H7 (cell line): ENCODE measurements around the gene LAMA3. TPM values are rescaled to one million over a fixed set of nuclear protein-coding genes. Genes with fewer than 3 reads are reported as not detected.

ENCODE experiments used
- DNase-seq: peaks from one replicate; pipeline ENCODE4 v3.0.0; 2012
- H3K27me3 ChIP-seq: 2 replicates; pipeline ENCODE4 v1.6.0; 2011; ENCODE audit warnings: mild to moderate bottlenecking, low read length; ENCODE audit not compliant: control insufficient read depth, insufficient read depth
- H3K36me3 ChIP-seq: replicated peaks from 2 replicates; pipeline ENCODE4 v1.5.1; 2011; ENCODE audit warnings: low read length; ENCODE audit not compliant: control insufficient read depth, insufficient read depth
- H3K4me3 ChIP-seq: 2 replicates; pipeline ENCODE4 v1.5.1; 2011; ENCODE audit warnings: low read depth, mild to moderate bottlenecking, control low read depth, low read length, moderate library complexity; ENCODE audit not compliant: insufficient read depth
- total RNA-seq: library from RNA; depleted of rRNA; stranded (reverse); fragments of >200 nt; shearing (Covaris generic); gene quantifications from 2 replicates; pipeline ENCODE4 v1.2.3, GENCODE V29; 2014; rRNA removed

LAMA3 gene, protein sequence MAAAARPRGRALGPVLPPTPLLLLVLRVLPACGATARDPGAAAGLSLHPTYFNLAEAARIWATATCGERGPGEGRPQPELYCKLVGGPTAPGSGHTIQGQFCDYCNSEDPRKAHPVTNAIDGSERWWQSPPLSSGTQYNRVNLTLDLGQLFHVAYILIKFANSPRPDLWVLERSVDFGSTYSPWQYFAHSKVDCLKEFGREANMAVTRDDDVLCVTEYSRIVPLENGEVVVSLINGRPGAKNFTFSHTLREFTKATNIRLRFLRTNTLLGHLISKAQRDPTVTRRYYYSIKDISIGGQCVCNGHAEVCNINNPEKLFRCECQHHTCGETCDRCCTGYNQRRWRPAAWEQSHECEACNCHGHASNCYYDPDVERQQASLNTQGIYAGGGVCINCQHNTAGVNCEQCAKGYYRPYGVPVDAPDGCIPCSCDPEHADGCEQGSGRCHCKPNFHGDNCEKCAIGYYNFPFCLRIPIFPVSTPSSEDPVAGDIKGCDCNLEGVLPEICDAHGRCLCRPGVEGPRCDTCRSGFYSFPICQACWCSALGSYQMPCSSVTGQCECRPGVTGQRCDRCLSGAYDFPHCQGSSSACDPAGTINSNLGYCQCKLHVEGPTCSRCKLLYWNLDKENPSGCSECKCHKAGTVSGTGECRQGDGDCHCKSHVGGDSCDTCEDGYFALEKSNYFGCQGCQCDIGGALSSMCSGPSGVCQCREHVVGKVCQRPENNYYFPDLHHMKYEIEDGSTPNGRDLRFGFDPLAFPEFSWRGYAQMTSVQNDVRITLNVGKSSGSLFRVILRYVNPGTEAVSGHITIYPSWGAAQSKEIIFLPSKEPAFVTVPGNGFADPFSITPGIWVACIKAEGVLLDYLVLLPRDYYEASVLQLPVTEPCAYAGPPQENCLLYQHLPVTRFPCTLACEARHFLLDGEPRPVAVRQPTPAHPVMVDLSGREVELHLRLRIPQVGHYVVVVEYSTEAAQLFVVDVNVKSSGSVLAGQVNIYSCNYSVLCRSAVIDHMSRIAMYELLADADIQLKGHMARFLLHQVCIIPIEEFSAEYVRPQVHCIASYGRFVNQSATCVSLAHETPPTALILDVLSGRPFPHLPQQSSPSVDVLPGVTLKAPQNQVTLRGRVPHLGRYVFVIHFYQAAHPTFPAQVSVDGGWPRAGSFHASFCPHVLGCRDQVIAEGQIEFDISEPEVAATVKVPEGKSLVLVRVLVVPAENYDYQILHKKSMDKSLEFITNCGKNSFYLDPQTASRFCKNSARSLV (N-terminal part only)
- 0.11 and 0.21 TPM in 2 replicates for total RNA-seq

- peak within 1 kb of the TSS; percentile 44 for H3K4me3 ChIP-seq
- no peak for DNase-seq
- H3K36me3 ChIP-seq, result no peaks in the 10 kb centered on the region
- H3K27me3 ChIP-seq, result peaks cover 35% of the 10 kb centered on the region
These were observed at the start of gene LAMA3 for GRCh38 chr18:23689031-23689615. Gene LAMA3, plus strand, starts transcription at chr18:23689453. Its CDS starts 231 bp downstream, at chr18:23689684.

- no peak overlapping the region for H3K4me3 ChIP-seq
- H3K36me3 ChIP-seq, result no peaks in the 10 kb centered on the region
- peak; percentile 51 for DNase-seq
- H3K27me3 ChIP-seq, result no peaks in the 10 kb centered on the region
These were observed 49.2 kb upstream of the LAMA3 start for GRCh38 chr18:23640052-23640451.

GRCh38 chr18:23641143-23641720 is 48.0 kb upstream of the LAMA3 start:
- Histone ChIP-seq H3K4me3 (no peak overlapping the region), H3K27me3 (no peaks in the 10 kb centered on the region), H3K36me3 (no peaks in the 10 kb centered on the region)
- DNase-seq, result peak; percentile 8

GRCh38 chr18:23641937-23642666 is 47.2 kb upstream of the LAMA3 start:
- Histone ChIP-seq H3K27me3 (no peaks in the 10 kb centered on the region), H3K36me3 (no peaks in the 10 kb centered on the region), H3K4me3 (no peak overlapping the region)
- DNase-seq, result no peak

DNA sequence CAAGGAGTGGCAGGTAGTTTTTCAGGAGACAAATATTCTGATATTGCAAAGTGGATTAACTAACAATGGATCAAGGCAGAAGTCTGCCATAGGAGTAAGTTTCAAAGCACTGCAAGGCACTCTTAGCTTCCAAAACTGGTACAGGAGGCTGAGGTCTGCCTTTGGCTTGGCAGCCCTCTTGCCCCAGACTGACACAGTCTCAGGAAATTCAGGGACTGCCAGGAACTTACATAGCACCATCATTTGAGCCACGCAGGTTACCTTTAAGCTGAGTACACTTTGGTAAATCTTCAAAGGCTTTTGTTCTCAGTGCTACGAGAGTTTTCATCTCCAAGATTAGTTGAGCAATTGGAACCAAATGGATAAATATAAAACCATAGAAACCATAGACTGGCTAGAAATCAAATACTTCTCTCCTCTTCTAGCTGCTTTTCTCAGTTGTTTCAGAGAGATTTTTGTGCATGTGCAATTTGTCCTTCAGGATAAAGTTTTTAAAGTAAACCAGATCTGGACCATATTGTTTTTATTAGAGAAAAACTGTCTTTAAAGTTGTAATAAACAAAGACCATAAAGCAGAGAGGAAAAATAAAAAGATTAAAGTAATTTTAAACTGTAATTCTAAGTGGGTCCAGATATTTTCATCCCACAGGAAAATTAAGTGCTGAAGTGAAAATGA is 45.3 kb upstream of the LAMA3 start:
- no peak overlapping the region for H3K4me3 ChIP-seq
- DNase-seq, result no peak
- no peaks in the 10 kb centered on the region for H3K27me3 ChIP-seq
- no peaks in the 10 kb centered on the region; the same call in 1 of the 2 replicates for H3K36me3 ChIP-seq

GRCh38 chr18:23645568-23646175 is 43.6 kb upstream of the LAMA3 start:
- no peak overlapping the region for H3K4me3 ChIP-seq
- DNase-seq, result no peak
- H3K36me3 ChIP-seq, result no peaks in the 10 kb centered on the region; the same call in 1 of the 2 replicates
- no peaks in the 10 kb centered on the region for H3K27me3 ChIP-seq

DNA sequence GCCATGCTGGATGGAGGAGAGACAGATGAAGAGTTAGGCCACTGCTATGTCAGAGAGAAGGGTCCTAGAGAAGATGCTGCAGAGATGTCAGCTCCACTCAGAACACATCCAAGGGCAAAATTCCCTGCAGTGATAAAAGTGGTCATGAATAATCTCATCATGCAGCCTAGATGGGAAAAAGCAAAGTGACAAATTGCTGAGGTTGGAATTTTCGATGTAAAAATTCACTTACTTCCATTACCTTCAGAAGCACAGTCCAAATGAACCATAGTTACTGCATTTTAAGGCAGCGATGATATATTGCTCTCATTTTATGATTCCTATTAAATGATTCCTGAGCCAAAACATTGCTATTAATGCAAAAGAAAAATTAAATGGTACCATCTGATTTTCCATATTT is 43.0 kb upstream of the LAMA3 start:
- H3K27me3 ChIP-seq, result no peaks in the 10 kb centered on the region
- H3K36me3 ChIP-seq, result no peaks in the 10 kb centered on the region; the same call in 1 of the 2 replicates
- no peak overlapping the region for H3K4me3 ChIP-seq
- no peak for DNase-seq

GRCh38 chr18:23648456-23648855 is 40.8 kb upstream of the LAMA3 start:
- no peak for DNase-seq
- Histone ChIP-seq H3K4me3 (no peak overlapping the region), H3K36me3 (no peaks in the 10 kb centered on the region; the same call in 1 of the 2 replicates), H3K27me3 (no peaks in the 10 kb centered on the region)

- H3K36me3 ChIP-seq, result no peaks in the 10 kb centered on the region; the same call in 1 of the 2 replicates
- H3K4me3 ChIP-seq, result no peak overlapping the region
- H3K27me3 ChIP-seq, result no peaks in the 10 kb centered on the region
- DNase-seq, result no peak
These were observed 40.2 kb upstream of the LAMA3 start for GRCh38 chr18:23648940-23649607.

DNA sequence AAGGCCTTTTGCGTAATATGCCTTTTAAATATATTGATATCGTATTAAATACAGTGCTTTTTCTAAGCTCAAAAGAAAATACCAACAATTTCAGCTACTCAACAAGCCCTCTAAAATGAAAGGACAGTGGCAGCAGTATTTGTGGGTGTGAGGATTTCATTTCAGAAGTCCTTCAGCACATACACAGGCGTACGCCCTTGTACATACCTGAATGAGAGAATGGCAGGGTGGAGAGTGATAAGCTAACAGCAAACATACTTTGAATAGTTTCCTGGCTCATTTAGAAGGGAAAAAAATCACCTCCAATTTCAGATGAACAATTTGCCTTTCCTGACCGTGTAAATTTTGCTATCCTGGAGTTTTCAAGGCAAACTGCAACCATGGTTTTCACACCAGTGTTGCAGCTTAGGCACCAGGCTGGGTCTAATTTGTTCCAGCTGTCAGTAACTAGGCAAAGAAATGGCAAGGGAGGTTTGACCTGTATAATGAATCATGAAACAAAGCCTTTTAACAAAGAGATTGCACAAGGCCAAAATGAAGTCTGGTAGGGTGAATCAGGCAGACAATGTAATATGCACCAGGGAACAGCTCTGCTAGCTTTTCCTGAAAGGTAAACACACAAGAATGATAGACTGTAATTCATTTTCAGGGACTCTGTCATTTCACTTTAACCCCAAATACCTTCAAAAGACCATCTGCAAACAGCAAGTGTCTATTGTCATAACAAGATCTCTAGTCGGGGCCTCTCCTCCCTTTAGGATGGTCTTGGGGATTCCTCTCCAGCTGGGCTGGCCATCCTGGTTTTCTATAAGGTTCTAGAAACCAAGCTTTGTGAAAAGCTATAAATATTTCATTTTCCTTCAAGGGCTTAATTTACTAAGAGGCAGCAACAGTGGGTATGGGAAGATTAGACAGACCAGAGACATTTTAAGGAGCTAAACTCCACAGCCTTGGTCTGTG is 38.0 kb upstream of the LAMA3 start:
- Histone ChIP-seq H3K36me3 (no peaks in the 10 kb centered on the region; the same call in 1 of the 2 replicates), H3K4me3 (no peak overlapping the region), H3K27me3 (no peaks in the 10 kb centered on the region)
- no peak for DNase-seq

- Histone ChIP-seq H3K27me3 (no peaks in the 10 kb centered on the region), H3K36me3 (no peaks in the 10 kb centered on the region; the same call in 1 of the 2 replicates), H3K4me3 (no peak overlapping the region)
- peak; percentile 47 for DNase-seq
These were observed 37.0 kb upstream of the LAMA3 start for GRCh38 chr18:23652232-23652631.
